IPS-18c (cell line): ENCODE results near the gene SIX3.

Experiments
- H3K4me3 ChIP-seq: 2 replicates; pipeline ENCODE4 v1.7.0; 2013; ENCODE audit warnings: low read depth, mild to moderate bottlenecking, low read length, moderate library complexity; ENCODE audit not compliant: insufficient read depth
- H3K9me3 ChIP-seq: one replicate; pipeline ENCODE4 v1.6.1; 2013; ENCODE audit warnings: mild to moderate bottlenecking, low read length, moderate library complexity; ENCODE audit not compliant: control insufficient read depth, insufficient read depth

Gene SIX3

DNA sequence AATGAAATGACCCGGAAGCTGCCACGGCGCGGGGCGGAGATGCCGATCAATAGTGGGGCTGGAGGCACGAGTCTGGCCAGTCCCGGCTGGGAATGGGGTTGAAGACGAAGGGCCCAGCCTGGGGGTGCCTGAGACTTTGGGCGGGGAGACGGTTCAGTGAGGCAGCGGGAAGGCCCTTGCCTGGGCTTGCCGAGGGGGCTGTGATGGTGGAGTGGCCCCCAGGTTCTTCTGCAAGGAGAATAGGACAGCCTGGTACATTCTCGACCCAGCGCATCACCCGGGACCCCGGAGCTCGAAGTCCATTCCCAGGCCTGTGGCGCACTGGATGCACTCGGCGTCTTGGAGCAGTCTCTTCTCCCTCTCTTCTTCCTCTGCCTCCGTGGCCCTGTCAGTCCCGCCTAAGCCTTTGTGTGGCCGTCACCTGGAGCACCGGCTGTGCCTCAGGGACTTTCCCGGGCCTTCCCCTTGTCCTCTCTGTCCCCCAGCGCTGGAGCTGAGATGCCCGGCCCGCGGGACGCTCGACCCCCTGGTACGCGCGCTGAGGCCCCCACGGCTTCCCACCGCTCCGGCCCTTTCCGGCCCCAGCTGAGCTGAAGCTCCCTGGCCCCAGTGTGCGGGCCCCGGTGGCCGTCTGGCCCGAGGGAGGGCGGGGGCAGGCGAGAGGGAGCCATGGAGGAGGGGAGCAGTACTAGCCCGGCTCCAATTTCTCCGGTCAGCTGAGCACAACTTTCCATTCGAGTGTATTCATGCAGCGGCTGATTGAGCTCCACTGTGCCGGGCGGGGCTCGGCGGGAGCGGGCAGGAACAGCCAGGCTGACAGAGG, 8.0 kb downstream of the SIX3 start:
- H3K4me3 ChIP-seq: peak overlapping the region; percentile 47
- H3K9me3 ChIP-seq: peaks cover 4% of the 10 kb centered on the region

DNA sequence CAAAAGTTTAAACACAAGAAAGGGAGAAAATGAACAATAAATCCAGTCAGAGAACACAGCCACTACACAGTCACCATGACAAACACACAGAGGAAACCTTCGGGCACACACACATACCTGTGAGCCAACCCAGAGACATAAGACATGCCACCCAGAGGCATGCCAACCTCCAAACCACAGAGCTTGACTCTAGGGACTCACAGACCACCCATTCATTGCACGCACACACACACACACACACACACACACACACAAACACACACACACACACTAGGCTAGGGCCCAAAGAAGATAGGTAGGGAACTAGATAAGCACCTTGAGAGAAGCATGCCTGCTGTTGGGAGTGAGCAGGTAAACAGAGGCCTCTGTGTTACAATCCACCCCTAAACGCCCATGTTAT, 9.1 kb downstream of the SIX3 start:
- Histone ChIP-seq H3K4me3 (no peak overlapping the region), H3K9me3 (peaks cover 4% of the 10 kb centered on the region)

GRCh38 chr2:44951124-44951523, 9.6 kb downstream of the SIX3 start:
- Histone ChIP-seq H3K4me3 (no peak overlapping the region), H3K9me3 (peaks cover 4% of the 10 kb centered on the region)

GRCh38 chr2:44951714-44952113, 10.2 kb downstream of the SIX3 start:
- Histone ChIP-seq H3K4me3 (peak overlapping the region; percentile 28; the same call in 1 of the 2 replicates), H3K9me3 (peaks cover 4% of the 10 kb centered on the region)

- peak overlapping the region; percentile 41; the same call in 1 of the 2 replicates for H3K4me3 ChIP-seq
- H3K9me3 ChIP-seq: peaks cover 4% of the 10 kb centered on the region
These were observed 10.8 kb downstream of the SIX3 start for GRCh38 chr2:44952143-44952805.

DNA sequence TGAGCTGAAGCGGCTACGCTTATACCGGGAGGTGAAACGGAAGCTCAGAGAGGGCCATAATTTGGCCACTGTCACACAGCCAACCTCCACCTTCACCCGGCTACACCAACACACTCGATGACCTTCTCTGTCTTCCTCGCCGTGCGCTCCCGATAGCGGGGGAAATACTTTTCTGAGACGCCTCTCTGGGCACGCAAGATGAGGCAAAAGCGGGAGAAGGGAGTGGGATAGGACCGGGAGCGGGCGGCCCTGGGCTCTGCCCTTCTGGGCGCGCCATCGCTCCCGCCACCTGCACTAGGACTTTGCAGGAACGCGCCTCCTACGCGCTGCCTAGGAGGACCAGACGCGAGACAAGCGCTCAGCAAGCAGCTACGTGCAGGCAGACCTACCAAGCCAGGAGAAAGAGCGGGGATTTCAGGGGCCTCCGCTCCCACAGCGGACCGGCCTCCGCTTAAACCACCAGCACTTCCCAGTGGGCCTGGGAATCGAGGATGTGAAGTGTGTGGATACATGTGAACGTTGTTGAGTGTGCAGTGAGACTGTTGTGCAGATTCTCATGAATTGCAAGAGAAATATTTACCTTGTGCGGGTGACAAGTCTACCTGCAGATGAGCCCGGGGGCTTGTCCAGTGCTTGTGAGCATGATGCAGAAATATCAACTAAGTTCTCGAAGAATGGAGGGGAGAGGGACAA, 11.4 kb downstream of the SIX3 start:
- Histone ChIP-seq H3K4me3 (peak overlapping the region; percentile 41; the same call in 1 of the 2 replicates), H3K9me3 (peaks cover 4% of the 10 kb centered on the region)

- Histone ChIP-seq H3K9me3 (peaks cover 4% of the 10 kb centered on the region), H3K4me3 (no peak overlapping the region)
These were observed 12.0 kb downstream of the SIX3 start for GRCh38 chr2:44953499-44953883.

- peaks cover 2% of the 10 kb centered on the region for H3K9me3 ChIP-seq
- no peak overlapping the region for H3K4me3 ChIP-seq
These were observed 13.0 kb downstream of the SIX3 start for GRCh38 chr2:44954447-44954888.

DNA sequence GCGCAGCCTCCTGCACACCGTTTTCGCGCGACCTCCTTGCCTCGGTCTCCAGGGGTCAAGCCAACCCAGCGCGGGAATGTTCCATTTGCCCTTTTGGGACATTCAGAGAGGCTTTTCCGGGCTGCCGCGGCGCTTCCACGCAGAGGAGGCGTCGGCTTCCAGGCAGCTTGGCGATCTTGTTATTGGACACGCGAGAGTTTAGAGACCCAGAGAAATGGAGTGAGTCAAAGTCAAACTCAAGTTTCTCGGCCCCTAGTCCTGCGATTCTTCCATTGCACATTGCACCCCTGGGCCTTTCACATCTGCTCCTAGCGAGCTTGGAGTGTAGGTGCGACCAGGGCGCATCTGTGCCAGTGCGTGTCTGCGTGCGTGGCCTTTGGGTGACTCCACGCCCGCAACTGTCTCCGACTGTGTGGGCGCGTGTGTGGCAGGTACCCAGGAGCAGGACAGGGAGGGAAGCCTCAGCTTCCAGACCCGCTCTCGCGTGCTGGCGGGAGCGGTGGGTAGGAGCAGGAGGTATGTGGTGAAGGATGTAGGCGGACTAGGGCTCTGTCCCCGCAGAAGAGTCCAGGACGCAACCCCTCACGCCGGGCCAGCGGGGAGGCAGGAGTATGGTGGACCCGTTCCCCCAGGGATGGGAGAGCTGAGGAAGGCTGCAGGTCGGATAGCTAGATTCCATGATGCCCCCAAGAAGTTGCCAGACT, 13.5 kb downstream of the SIX3 start:
- Histone ChIP-seq H3K4me3 (peak overlapping the region; percentile 36; the same call in 1 of the 2 replicates), H3K9me3 (peaks cover 2% of the 10 kb centered on the region)

DNA sequence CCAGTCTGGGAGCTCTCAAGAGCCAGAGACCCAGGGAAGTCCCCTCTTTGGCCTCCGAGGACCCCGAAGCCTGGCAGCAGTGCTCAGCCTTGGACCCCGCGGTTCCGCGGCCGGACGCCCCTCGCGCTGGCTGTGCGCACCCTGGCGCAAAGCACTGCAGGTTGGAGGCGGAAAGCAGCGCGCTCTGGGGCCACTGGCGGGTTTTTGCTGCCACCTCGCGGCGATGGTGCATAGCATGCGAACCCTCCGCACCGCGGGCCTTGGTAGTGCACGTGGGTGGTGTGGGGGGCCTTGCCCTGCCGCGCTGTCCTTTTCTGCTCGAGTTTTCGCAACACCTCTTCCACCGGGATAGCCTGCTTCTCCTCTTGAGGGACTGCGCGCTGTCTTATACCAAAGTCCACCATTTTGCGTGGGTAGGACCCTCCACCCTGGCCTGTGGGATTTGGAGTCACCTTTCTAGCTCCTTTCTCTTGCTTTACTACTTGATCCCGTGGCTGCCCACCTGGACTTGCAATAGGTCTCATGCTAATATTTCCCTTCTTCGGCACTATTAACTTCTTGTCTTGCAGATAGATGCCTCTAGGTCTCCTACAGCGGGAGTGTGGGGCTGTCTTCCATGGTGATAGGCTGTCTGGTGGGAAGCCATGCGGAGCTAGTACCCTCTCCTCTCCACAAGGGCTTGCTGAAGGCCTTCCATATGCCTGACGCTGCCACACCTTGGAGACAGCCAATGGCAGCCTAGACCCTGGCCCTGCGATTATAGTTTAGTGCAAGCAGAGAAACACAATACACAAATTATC, 14.3 kb downstream of the SIX3 start:
- peaks cover 2% of the 10 kb centered on the region for H3K9me3 ChIP-seq
- H3K4me3 ChIP-seq: peak overlapping the region; percentile 36; the same call in 1 of the 2 replicates

DNA sequence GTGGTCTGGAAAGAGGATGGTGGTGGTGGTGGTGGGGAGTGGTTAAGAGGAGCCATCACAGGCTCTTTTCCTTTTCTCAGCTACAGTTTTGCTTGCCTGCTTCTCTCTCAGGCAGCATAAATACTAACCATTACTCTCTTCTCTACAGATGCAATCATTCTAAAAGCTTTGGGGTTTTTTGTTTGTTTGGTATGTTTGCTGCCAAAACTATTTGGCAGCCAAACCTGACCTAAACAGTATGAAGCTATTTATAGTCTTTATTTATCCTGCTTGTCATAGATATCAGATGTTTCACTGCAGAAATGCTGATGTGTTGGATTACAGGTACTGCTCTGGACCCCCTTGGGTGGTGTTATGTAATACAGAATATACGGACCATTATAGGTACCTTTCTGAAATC, 15.3 kb downstream of the SIX3 start:
- peaks cover 2% of the 10 kb centered on the region for H3K9me3 ChIP-seq
- H3K4me3 ChIP-seq: no peak overlapping the region

- Histone ChIP-seq H3K9me3 (no peaks in the 10 kb centered on the region), H3K4me3 (no peak overlapping the region)
These were observed 16.3 kb downstream of the SIX3 start for GRCh38 chr2:44957656-44958327.

- H3K4me3 ChIP-seq: no peak overlapping the region
- no peaks in the 10 kb centered on the region for H3K9me3 ChIP-seq
These were observed 18.4 kb downstream of the SIX3 start for GRCh38 chr2:44959855-44960254.

GRCh38 chr2:44960871-44961270, 19.4 kb downstream of the SIX3 start:
- no peaks in the 10 kb centered on the region for H3K9me3 ChIP-seq
- H3K4me3 ChIP-seq: no peak overlapping the region

DNA sequence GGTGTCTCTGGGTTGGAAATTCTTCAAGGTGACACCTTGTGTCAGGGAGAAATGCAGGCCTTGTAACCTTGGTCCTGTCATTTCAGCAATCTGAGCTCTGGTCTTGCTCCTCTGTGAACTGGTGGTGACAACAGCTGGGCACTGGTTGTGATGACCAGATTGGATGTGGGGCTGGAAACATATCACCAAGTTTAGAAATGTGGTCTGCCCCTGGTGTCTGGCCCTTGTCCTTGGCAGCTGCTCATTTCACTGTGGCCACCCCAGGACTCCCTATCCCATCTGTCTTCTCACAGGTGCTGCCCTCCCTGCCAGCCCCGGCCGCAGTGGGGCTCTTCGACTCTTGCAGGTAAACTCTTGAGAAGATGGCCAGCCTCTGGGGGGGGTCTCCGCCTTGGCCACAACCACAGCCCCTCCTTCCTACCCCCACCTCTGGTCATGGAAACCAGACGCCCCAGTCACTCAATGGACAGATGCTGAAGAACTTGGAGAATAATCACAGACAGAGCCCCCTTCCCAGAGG, 20.7 kb downstream of the SIX3 start:
- no peaks in the 10 kb centered on the region for H3K9me3 ChIP-seq
- H3K4me3 ChIP-seq: no peak overlapping the region

- Histone ChIP-seq H3K4me3 (no peak overlapping the region), H3K9me3 (no peaks in the 10 kb centered on the region)
These were observed 23.3 kb downstream of the SIX3 start for GRCh38 chr2:44964752-44965236.
